Panc1 (cell line): Measurements from ENCODE around the gene REN.

Source experiments
- POLR2AphosphoS5 ChIP-seq: IDR thresholded peaks from 2 replicates; pipeline ENCODE4 v1.6.1; 2012; ENCODE audit warnings: mild to moderate bottlenecking, low read depth, low read length, moderate library complexity
- TCF7L2 ChIP-seq: IDR thresholded peaks from 2 replicates; pipeline ENCODE4 v1.6.1; 2011; ENCODE audit warnings: mild to moderate bottlenecking, low read depth, low read length, inconsistent platforms
- TF ChIP-seq, protein P1 (sequence below): fragments of 450-650 bp; IDR thresholded peaks from 2 replicates; pipeline ENCODE4 v1.5.1; 2017; ENCODE audit warnings: mild to moderate bottlenecking
- TF ChIP-seq, protein P2 (sequence below), 2 experiments: IDR thresholded peaks; 2 replicates each; pipeline ENCODE4 v1.6.1; 2011 to 2012; ENCODE audit warnings: low read depth in 2 of 2, control low read depth in 1 of 2, low read length in 1 of 2, mild to moderate bottlenecking in 1 of 2, moderate library complexity in 1 of 2; ENCODE audit not compliant: insufficient read depth in 1 of 2

DNA sequence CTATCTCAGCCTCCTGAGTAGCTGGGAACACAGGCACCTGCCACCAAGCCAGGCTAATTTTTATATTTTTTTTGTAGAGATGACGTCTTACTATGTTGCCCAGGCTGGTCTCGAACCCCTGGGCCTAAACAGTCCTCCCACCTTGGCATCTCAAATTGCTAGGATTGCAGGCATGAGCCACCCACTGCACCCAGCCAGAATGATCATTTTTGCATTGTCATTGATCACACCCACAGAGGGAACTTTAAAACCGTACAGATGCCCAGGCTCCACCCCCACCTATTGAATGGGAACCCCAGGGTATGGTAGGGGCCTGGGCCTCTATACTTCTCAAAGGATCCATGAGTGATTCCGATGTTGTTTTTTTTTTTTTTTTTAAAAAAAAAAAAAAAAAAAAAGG, 51.0 kb downstream of the REN start:
- TF ChIP-seq, protein P1, sequence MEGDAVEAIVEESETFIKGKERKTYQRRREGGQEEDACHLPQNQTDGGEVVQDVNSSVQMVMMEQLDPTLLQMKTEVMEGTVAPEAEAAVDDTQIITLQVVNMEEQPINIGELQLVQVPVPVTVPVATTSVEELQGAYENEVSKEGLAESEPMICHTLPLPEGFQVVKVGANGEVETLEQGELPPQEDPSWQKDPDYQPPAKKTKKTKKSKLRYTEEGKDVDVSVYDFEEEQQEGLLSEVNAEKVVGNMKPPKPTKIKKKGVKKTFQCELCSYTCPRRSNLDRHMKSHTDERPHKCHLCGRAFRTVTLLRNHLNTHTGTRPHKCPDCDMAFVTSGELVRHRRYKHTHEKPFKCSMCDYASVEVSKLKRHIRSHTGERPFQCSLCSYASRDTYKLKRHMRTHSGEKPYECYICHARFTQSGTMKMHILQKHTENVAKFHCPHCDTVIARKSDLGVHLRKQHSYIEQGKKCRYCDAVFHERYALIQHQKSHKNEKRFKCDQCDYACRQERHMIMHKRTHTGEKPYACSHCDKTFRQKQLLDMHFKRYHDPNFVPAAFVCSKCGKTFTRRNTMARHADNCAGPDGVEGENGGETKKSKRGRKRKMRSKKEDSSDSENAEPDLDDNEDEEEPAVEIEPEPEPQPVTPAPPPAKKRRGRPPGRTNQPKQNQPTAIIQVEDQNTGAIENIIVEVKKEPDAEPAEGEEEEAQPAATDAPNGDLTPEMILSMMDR, result no peak
- no peak for TF ChIP-seq POLR2AphosphoS5
- no peak for TF ChIP-seq TCF7L2
- TF ChIP-seq, protein P2, sequence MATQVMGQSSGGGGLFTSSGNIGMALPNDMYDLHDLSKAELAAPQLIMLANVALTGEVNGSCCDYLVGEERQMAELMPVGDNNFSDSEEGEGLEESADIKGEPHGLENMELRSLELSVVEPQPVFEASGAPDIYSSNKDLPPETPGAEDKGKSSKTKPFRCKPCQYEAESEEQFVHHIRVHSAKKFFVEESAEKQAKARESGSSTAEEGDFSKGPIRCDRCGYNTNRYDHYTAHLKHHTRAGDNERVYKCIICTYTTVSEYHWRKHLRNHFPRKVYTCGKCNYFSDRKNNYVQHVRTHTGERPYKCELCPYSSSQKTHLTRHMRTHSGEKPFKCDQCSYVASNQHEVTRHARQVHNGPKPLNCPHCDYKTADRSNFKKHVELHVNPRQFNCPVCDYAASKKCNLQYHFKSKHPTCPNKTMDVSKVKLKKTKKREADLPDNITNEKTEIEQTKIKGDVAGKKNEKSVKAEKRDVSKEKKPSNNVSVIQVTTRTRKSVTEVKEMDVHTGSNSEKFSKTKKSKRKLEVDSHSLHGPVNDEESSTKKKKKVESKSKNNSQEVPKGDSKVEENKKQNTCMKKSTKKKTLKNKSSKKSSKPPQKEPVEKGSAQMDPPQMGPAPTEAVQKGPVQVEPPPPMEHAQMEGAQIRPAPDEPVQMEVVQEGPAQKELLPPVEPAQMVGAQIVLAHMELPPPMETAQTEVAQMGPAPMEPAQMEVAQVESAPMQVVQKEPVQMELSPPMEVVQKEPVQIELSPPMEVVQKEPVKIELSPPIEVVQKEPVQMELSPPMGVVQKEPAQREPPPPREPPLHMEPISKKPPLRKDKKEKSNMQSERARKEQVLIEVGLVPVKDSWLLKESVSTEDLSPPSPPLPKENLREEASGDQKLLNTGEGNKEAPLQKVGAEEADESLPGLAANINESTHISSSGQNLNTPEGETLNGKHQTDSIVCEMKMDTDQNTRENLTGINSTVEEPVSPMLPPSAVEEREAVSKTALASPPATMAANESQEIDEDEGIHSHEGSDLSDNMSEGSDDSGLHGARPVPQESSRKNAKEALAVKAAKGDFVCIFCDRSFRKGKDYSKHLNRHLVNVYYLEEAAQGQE (IDR thresholded peaks at IDR 0.05; ENCODE audit: insufficient read depth in 1 of 2, low read depth in 2 of 2, low read length in 1 of 2), result no peak
